K562 (cell line): ENCODE measurements around the gene MED20. TPM values are rescaled to one million over a fixed set of nuclear protein-coding genes. Genes with fewer than 3 reads are reported as not detected.

Experiments used
- CXXC5 ChIP-seq: fragments of 250-450 bp; sonication (Bioruptor Pico); IDR thresholded peaks from 2 replicates; pipeline ENCODE4 v1.8.0; 2022; ENCODE audit warnings: inconsistent platforms, mild to moderate bottlenecking, moderate library complexity
- DPF2 ChIP-seq: fragments of 450-650 bp; IDR thresholded peaks from 2 replicates; pipeline ENCODE4 v1.6.1; 2016
- EZH2 ChIP-seq: IDR thresholded peaks from 2 replicates; pipeline ENCODE4 v1.6.1; 2012; ENCODE audit warnings: low read depth, mild to moderate bottlenecking, inconsistent platforms, low read length, borderline replicate concordance
- FOXP4 ChIP-seq: sonication (generic); formaldehyde crosslinking; IDR thresholded peaks from 2 replicates; pipeline ENCODE4 v1.8.0; 2022; ENCODE audit warnings: mild to moderate bottlenecking, missing genetic modification reagents, borderline replicate concordance
- GMEB1 ChIP-seq: fragments of 250-450 bp; sonication (Bioruptor Pico); IDR thresholded peaks from 2 replicates; pipeline ENCODE4 v1.4.0; 2020; ENCODE audit warnings: mild to moderate bottlenecking
- HNRNPLL ChIP-seq: fragments of 200-400 bp; formaldehyde crosslinking; IDR thresholded peaks from 2 replicates; pipeline ENCODE4 v1.6.1; 2017; ENCODE audit warnings: low read length, low read depth, mild to moderate bottlenecking; ENCODE audit not compliant: poor library complexity, severe bottlenecking
- IRF9 ChIP-seq: fragments of 450-650 bp; IDR thresholded peaks from 2 replicates; pipeline ENCODE4 v1.6.1; 2016; ENCODE audit warnings: missing biosample characterization, missing genetic modification characterization
- KAT2B ChIP-seq: IDR thresholded peaks from one replicate; pipeline ENCODE4 v1.6.1; 2012; ENCODE audit warnings: low read depth, mild to moderate bottlenecking, control low read depth, inconsistent platforms, low read length, moderate library complexity
- KDM1A ChIP-seq, 2 experiments: fragments of 450-650 bp; IDR thresholded peaks; 2 replicates each; pipeline ENCODE4 v1.6.1; 2016; ENCODE audit warnings: mild to moderate bottlenecking in 2 of 2
- MEF2D ChIP-seq: conservative IDR thresholded peaks from 2 replicates; pipeline ENCODE4 v1.6.1; 2016; ENCODE audit warnings: low read depth, missing genetic modification characterization, missing compliant biosample characterization
- NEUROD1 ChIP-seq: fragments of 150-350 bp; IDR thresholded peaks from 2 replicates; pipeline ENCODE4 v1.6.1; 2014; ENCODE audit warnings: borderline replicate concordance, low read length, low read depth; ENCODE audit not compliant: partially characterized antibody
- NRF1 ChIP-seq, 2 experiments: fragments of 450-650 bp; IDR thresholded peaks in 1 of 2; conservative IDR thresholded peaks in 1 of 2; 2 replicates each; pipeline ENCODE4 v1.6.1; 2014; ENCODE audit warnings: mild to moderate bottlenecking in 2 of 2
- RBM15 ChIP-seq: fragments of 200-400 bp; formaldehyde crosslinking; IDR thresholded peaks from 2 replicates; pipeline ENCODE4 v1.6.1; 2018; ENCODE audit warnings: mild to moderate bottlenecking, low read length, moderate library complexity; ENCODE audit not compliant: insufficient read depth
- RFX5 ChIP-seq: IDR thresholded peaks from 2 replicates; pipeline ENCODE4 v1.6.1; 2011; ENCODE audit warnings: low read depth, mild to moderate bottlenecking, improper control_type of control experiment, low read length
- SLC30A9 ChIP-seq: fragments of 250-450 bp; sonication (Bioruptor Pico); IDR thresholded peaks from 2 replicates; pipeline ENCODE4 v1.8.0; 2022; ENCODE audit warnings: mild to moderate bottlenecking, moderate library complexity
- SRSF9 ChIP-seq: fragments of 200-400 bp; formaldehyde crosslinking; IDR thresholded peaks from 2 replicates; pipeline ENCODE4 v1.6.1; 2017; ENCODE audit warnings: low read depth, low read length, borderline replicate concordance
- ZBTB9 ChIP-seq: fragments of 450-650 bp; formaldehyde crosslinking; IDR thresholded peaks from 2 replicates; pipeline ENCODE4 v1.4.0; 2020; ENCODE audit warnings: mild to moderate bottlenecking, moderate library complexity
- ZNF174 ChIP-seq: fragments of 250-450 bp; sonication (Bioruptor Pico); IDR thresholded peaks from 2 replicates; pipeline ENCODE4 v1.4.0; 2020; ENCODE audit warnings: mild to moderate bottlenecking
- ZNF586 ChIP-seq: fragments of 450-650 bp; formaldehyde crosslinking; conservative IDR thresholded peaks from 2 replicates; pipeline ENCODE4 v1.4.0; 2020; ENCODE audit warnings: mild to moderate bottlenecking, moderate library complexity
- ZNF655 ChIP-seq: fragments of 250-450 bp; sonication (Bioruptor Pico); IDR thresholded peaks from 2 replicates; pipeline ENCODE4 v1.5.0; 2021
- polyA plus RNA-seq, 8 experiments: library from polyadenylated mRNA; depleted of rRNA in 4 of 8; stranded (reverse) in 5 of 8; unstranded in 3 of 8; fragments of >200 nt; fragmentation: Nextera tagmentation in 2 of 8; fragmentation: Illumina TruSeq in 1 of 8; extraction: Ambion mirVana in 2 of 8; extraction: Trizol in 1 of 8; gene quantifications; 2 replicates each; pipeline versions ENCODE4 v1.2.1 to v1.2.3, GENCODE V29; 2011 to 2014; ENCODE audit warnings: inconsistent platforms in 1 of 8, missing spikeins in 1 of 8
- total RNA-seq, 7 experiments: library from RNA; depleted of rRNA in 6 of 7; stranded (reverse); fragments of >200 nt in 6 of 7; fragmentation: Illumina TruSeq in 2 of 7; extraction: Trizol in 2 of 7; gene quantifications; 2 replicates each; pipeline versions ENCODE4 v1.2.1 to v1.2.3, GENCODE V29; 2011 to 2021; ENCODE audit warnings: low replicate concordance in 1 of 7

Gene MED20
- total and polyA plus RNA-seq, 9 of the 15 experiments (the other 6 are each of a cell fraction or from before 2014, with no cell fraction given) = 27.3 to 80.9 (median 46.0) TPM

- TF ChIP-seq SRSF9 (no peak), KDM1A (IDR thresholded peaks at IDR 0.05) (no peak), EZH2 (no peak), NEUROD1 (no peak), CXXC5 (CRISPR knock-in tag) (no peak), FOXP4 (CRISPR knock-in tag) (no peak), ZNF174 (CRISPR knock-in tag) (no peak), MEF2D (tag) (no peak), NRF1 (conservative IDR thresholded peaks at IDR 0.05 in 1 of 2, IDR thresholded peaks at IDR 0.05 in 1 of 2) (no peak), RBM15 (no peak), HNRNPLL (peak; percentile 38), ZBTB9 (CRISPR knock-in tag) (no peak), GMEB1 (CRISPR knock-in tag) (no peak), ZNF586 (no peak), ZNF655 (no peak), IRF9 (tag) (no peak), DPF2 (0 out of 2 replicates have a peak, but pooled peaks have one; percentile 44), SLC30A9 (CRISPR knock-in tag) (no peak), KAT2B (no peak), RFX5 (no peak)
Observed at GRCh38 chr6:41894366-41895299, 26.3 kb downstream of the MED20 start (continued).
